ENCODE data around the gene CAMK2D.
A peak's percentile ranks its signal among the peaks of the same experiment; 100 is the strongest.

Gene CAMK2D

GRCh38 chr4:113574636-113575103 is 186.9 kb downstream of the CAMK2D start:
- DNase-seq (ENCODE audit: low read depth in 1 of 2, low spot score in 1 of 2) = no peak

GRCh38 chr4:113572620-113573019 is 188.9 kb downstream of the CAMK2D start:
- no peak for DNase-seq (ENCODE audit: low read depth in 1 of 2, low spot score in 1 of 2)

DNA sequence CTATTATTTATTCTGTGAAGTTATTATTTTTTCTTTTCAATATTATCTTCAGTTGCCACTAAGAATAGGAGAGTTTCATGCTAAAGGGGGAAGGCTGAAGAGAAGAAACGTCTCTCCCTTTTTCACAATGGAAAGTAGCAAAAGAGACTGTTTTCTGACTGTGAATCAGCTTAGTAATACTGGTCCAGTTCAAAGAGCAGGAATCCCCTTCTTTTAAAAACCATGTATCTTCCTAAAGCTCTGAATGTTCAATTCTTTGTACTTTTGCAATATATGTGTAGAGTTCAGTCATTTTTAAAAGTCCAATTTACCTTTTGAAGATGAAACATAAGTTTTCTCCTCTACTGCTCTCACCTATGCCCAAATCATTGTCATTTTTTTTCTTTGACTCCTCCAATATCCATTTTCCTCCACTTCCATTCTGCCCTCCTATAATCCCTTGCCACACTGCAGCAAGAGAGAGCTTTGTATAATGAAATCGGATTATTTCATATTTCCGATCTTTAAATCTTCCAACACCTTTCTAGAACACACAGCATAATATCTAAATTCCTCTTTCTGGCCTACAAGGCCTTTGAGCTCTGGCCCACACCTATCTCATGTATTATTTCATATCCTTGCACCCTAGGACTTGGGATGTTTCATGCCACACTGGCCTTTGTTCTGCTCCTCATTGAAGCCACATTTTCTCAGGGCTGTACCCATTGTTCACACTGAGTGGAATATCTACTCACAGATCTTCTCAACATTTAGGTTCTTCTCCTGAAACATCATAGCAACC is 195.3 kb downstream of the CAMK2D start:
- DNase-seq (ENCODE audit: low read depth in 1 of 2, low spot score in 1 of 2) = no peak

DNA sequence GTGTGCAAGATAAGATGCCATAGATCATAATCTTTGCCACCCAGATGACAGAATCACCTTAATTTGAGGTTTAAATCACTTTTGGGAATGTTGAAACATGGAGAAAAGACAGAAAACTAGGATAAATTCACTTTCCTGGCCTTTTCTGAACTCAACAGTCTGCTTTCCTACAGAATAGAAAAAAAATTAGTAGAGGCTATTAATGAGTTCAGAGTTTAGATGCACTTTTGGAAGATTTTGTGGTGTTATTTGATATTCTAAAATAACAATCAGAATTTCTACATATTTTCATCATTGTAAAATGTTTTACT is 195.9 kb downstream of the CAMK2D start:
- no peak for DNase-seq (ENCODE audit: low read depth in 1 of 2, low spot score in 1 of 2)

- DNase-seq (ENCODE audit: low read depth in 1 of 2, low spot score in 1 of 2) = no peak
These were observed 197.0 kb downstream of the CAMK2D start for GRCh38 chr4:113564493-113564892.

GRCh38 chr4:113563691-113564378 is 197.7 kb downstream of the CAMK2D start:
- no peak for DNase-seq (ENCODE audit: low read depth in 1 of 2, low spot score in 1 of 2)

DNA sequence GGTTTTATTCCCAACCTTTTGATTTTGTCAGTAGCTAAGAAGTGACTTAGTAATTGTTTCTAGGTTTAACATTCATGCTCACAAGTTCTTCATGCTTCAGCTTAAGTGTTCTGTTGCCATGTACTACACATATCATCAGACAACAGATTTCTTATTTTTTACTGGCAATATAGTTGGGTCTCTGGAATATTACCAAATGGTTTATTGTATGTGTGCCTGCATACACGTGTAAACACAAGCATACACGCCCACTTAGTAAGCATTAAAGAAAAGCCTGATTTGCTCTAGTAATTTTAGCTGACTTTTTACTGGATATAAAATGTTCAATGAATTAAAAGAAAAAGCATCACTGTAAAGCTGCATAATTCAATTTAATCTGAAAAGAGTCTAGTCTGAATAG is 199.8 kb downstream of the CAMK2D start:
- DNase-seq (ENCODE audit: low read depth in 1 of 2, low spot score in 1 of 2) = no peak

DNA sequence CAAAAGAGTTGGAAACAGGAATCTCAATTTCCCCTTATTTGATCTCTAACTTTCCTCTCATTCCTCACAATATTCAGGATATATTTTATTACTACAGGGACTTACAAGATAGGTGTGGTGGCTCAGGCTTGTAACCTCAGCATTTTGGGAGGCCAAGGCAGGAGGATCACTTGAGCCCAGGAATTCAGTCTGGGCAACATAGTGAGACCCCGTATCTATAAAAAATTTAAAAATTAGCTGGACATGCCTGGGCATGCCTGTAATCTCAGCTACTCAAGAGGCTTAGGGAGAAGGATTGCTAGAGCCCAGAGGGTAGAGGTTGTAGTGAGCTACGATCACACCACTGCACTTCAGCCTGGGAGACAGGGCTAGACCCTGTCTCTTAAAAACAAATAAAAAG is 200.4 kb downstream of the CAMK2D start:
- no peak for DNase-seq (ENCODE audit: low read depth in 1 of 2, low spot score in 1 of 2)

DNA sequence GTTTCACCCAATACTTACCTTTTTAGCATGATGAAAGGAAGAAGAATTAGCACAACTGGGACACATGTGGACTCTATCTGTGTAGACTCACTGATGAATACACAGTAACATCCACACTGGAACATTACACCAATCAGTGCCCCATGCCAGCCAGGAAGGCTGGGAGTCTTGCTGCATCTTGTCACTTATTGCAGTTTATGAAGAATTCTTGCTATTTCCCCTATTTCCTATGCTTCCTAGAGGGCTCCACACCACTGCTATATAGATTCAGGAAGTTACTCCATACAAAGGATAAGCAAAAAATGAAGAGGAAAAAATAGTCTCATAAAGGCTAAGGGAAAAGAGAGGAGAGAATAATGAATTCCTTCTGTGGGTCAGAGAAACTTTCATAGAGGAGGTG is 201.0 kb downstream of the CAMK2D start:
- DNase-seq (ENCODE audit: low read depth in 1 of 2, low spot score in 1 of 2) = no peak

DNA sequence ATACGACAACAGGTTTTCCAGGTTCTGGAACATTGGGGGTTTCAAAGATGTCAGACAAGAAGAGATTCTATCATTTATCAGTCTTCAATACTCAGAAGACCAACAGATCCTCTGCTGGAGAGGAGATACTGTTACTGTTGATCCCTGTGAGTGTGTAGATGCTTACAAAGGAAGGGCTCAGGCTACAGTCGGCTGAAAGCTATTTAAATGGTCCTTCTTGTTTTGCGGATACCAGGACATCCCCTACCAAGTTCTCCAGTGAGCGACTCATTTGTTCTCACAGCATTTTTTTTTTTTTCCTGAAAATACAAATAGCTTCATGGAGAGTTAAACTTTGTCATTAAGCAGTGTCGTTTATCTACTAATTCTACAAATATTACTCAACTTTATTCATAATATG is 201.6 kb downstream of the CAMK2D start:
- no peak for DNase-seq (ENCODE audit: low read depth in 1 of 2, low spot score in 1 of 2)

- DNase-seq (ENCODE audit: low read depth in 1 of 2, low spot score in 1 of 2) = no peak
These were observed 205.0 kb downstream of the CAMK2D start for GRCh38 chr4:113556382-113557134.

DNA sequence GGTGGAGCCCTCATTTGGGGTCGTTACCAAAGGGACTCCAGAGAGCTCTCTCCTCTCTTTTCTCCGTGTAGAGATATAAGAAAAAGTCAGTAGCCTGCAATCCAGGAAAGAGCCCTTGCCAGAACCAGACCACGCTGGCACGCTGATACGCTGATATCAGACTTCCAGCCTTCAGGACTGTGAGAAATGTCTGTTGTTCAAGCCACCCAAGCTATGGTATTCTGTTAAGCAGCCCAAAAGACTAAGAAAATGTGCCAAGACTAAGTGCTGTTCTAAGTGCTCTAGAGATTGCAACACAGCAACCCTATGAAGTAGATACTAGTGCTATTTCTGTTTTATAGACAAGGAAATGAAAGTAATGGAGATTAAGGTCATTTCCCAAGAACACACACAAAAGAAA is 205.7 kb downstream of the CAMK2D start:
- no peak for DNase-seq (ENCODE audit: low read depth in 1 of 2, low spot score in 1 of 2)

DNA sequence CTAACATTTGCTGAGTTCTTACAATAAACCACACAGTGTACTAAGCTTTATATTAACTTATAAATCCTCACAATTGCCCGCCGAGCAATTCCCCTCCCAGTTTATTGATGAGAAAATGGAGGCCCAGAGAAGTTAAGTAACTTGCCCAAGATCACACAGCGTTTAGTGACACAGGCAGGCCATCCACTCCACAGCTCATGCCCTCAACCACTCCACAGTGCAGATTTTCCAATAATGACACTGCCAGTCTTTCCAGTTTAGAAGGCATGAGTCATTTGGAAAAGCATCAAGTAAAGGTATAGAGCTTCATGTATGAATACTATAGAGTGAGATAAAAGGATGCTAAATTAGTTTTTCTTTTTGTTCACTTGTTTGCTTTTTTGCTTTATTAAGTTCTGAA is 208.5 kb downstream of the CAMK2D start:
- DNase-seq (ENCODE audit: low read depth in 1 of 2, low spot score in 1 of 2) = no peak

- no peak for DNase-seq (ENCODE audit: low read depth in 1 of 2, low spot score in 1 of 2)
These were observed 211.0 kb downstream of the CAMK2D start for GRCh38 chr4:113550510-113550909.

DNA sequence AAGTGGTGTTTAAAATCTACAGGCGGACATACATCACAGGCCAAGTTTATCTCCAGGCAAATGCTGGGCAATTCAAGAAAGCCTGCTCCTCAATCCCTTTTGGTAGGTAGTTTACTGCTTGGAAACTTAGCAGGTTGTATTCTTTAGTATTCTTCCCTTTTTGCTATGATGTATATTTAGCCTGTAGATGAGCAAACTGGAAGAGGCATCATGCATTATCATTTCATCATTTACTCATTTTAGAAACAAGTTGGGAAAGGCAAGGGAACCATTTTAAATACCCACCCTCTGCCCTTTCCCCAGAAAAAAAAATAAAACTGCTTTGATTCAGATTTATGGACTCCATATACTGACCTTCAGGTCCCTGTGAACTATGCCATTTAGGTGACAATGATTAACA is 213.2 kb downstream of the CAMK2D start:
- DNase-seq (ENCODE audit: low read depth in 1 of 2, low spot score in 1 of 2) = no peak

GRCh38 chr4:113547487-113548042 is 214.0 kb downstream of the CAMK2D start:
- peak; percentile 69 to 82 for DNase-seq (ENCODE audit: low read depth in 1 of 2, low spot score in 1 of 2)

DNA sequence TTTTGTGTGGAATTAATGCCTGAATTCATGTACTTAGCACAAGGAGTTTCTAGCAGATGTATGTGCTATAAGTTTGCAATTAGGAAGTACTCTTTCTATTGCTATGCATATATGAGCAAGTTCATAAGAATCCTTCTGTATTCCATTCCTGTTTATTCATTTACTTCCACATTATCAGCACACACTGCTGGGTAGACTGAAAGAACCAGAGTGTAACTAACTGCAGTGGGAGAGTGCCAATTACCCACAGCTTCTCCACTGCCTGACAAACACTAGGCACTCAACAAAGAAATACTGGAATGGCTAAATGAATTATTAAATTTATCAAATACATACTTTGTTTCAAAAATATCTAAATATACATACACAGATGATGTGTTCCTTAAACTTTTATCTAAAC is 219.6 kb downstream of the CAMK2D start:
- DNase-seq (ENCODE audit: low read depth in 1 of 2, low spot score in 1 of 2) = no peak

GRCh38 chr4:113540859-113541258 is 220.7 kb downstream of the CAMK2D start:
- no peak for DNase-seq (ENCODE audit: low read depth in 1 of 2, low spot score in 1 of 2)

DNA sequence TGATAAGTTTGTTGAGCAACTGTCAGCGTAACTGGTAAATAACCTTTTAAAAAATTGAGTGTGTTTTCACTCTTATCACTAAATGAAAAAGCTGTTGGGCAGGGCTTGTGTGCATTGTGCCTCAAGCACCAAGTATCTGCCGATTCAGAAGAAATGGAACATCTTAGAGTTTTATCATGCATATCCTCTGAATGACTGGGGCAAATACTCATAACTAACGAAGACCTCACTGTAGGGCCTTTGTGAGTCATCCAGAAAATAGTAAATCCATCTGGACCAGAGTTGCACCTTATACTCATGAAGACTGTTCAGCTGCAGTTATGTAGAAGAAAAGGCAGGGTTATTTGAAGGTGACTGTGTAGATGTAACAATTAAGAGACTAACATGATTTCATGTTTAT is 222.1 kb downstream of the CAMK2D start:
- no peak for DNase-seq (ENCODE audit: low read depth in 1 of 2, low spot score in 1 of 2)

DNA sequence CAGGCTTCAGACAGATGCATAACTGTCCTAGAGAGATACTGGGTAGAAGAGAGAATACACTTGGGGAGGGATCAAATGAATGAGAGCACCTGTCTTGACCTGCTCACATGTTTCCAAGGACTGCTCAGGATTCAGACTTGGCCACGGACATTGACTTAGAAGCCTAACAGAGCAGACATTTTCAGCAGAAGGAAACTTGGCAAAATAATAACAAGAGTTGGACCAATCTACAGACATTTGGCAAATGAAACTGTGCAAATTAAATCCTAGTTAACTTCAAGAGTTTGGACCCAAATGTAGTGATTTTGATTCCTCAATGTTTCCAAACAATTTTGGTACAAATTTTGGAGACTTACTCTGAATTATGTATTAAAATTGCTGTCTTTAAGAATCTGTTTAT is 223.9 kb downstream of the CAMK2D start:
- DNase-seq (ENCODE audit: low read depth in 1 of 2, low spot score in 1 of 2) = no peak

DNA sequence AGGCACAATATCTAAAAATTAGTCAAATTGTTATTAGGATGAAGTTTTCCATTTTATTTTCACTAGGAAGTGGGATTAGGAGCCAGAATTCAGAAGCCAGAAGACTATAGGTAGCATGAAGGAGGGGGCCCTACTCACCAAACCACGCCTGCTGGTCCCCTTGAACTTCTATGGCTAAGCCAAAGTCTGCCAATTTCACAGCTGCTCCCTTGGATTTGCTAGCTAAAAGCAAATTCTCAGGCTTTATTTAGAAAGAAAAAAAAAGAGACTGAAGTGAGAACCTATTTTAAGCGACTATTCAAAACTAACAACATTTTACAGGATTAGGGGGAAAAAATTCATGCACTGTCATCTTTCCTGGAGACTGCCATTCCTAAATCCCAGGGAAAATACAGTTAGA is 224.3 kb downstream of the CAMK2D start:
- DNase-seq (ENCODE audit: low read depth in 1 of 2, low spot score in 1 of 2) = no peak

DNA sequence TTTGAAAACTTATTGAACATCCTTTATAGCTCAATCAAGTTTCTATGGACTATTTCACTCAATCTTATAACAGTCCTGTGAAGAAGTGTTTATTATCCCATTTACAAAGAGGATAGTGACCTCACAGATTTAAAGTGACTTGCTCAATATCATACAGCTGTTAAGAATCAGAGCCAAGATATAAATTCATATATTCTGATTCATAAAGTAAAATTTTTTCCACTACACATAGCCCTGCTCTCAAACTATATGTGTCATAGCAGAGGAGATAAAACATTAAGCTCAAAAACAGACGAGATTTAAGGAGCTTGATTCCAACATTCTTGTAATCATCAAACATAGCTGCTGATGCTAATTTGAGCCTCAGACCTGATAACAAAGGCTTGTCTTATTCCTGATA is 226.8 kb downstream of the CAMK2D start:
- DNase-seq (ENCODE audit: low read depth in 1 of 2, low spot score in 1 of 2) = no peak

Data from activated T-helper 1 cell treated with anti-CD3 and anti-CD28 coated beads, Interleukin-2, amount 50 U/mL, for 16 hours (primary cell).